HCT116 (cell line): ENCODE measurements around the gene DAPK1. TPM values are rescaled to one million over a fixed set of nuclear protein-coding genes. Genes with fewer than 3 reads are reported as not detected.

Experiments used
- ATAC-seq: fragments of 200-7000 bp; cut with Tn5 transposase; 2 replicates; pipeline ENCODE4 v1.9.1; 2020; ENCODE audit warnings: mild to moderate bottlenecking, moderate library complexity
- BruUV-seq: library from RNA; stranded (reverse); fragments of 400-500 nt; replicated peaks from 2 replicates; lab custom pipeline; 2021; lab: Mats Ljungman, UMichigan
- CTCF ChIA-PET: fragments of 300-600 bp; sonication (Branson Sonifier 250); formaldehyde crosslinking; loops from one replicate; lab custom pipeline; 2021; ENCODE audit warnings: antibody characterized with exemption; lab: Charles Lee
- POLR2A ChIA-PET: fragments of 300-600, 350-600 bp; sonication (Branson Sonifier 250); formaldehyde crosslinking; loops from one replicate; lab custom pipeline; 2021; ENCODE audit warnings: antibody characterized with exemption; lab: Charles Lee
- RAD21 ChIA-PET, 2 experiments: fragments of 300-600 bp; sonication (Branson Sonifier 250); formaldehyde crosslinking; loops; one replicate each; lab custom pipeline; 2023; ENCODE audit warnings: low total read pairs in 2 of 2; ENCODE audit not compliant: uncharacterized antibody in 2 of 2, unreplicated experiment in 2 of 2, low non-redundant PET in 1 of 2; lab: Charles Lee
- DNase-seq: peaks from one replicate; pipeline ENCODE4 v3.0.0-alpha.2; 2010; ENCODE audit warnings: low read depth, low spot score
- H2AFZ ChIP-seq: fragments of 200-600 bp; shearing (Covaris generic), sonication (generic); 2 replicates; pipeline ENCODE4 v1.6.1; 2017; ENCODE audit warnings: low read depth, mixed run types, mixed read lengths, antibody characterized with exemption, low read length; ENCODE audit not compliant: poor library complexity, severe bottlenecking
- H3K27ac ChIP-seq: 2 replicates; pipeline ENCODE4 v1.5.1; 2012; ENCODE audit warnings: low read depth, low read length
- H3K27me3 ChIP-seq: fragments of 200-600 bp; sonication (generic); 2 replicates; pipeline ENCODE4 v1.6.1; 2016; ENCODE audit warnings: mixed run types, low read length, mixed read lengths; ENCODE audit not compliant: insufficient read depth
- H3K36me3 ChIP-seq, 2 experiments: fragments of 200-500 bp in 1 of 2; fragments of 200-600 bp in 1 of 2; sonication (Bioruptor generic) in 1 of 2; sonication (generic) in 1 of 2; 2 replicates each; pipeline versions ENCODE4 v1.5.1 to v1.6.1; 2014 to 2016; ENCODE audit warnings: low read length in 2 of 2, inconsistent platforms in 1 of 2, mixed read lengths in 1 of 2, mixed run types in 1 of 2; ENCODE audit not compliant: insufficient read depth in 2 of 2, control insufficient read depth in 1 of 2
- H3K4me1 ChIP-seq, 2 experiments: fragments of 200-600 bp in 1 of 2; sonication (generic) in 1 of 2; 2 replicates each; pipeline versions ENCODE4 v1.5.1 to v1.6.1; 2012 to 2017; ENCODE audit warnings: low read length in 2 of 2, inconsistent platforms in 1 of 2, mild to moderate bottlenecking in 1 of 2, mixed read lengths in 1 of 2, mixed run types in 1 of 2, moderate library complexity in 1 of 2; ENCODE audit not compliant: insufficient read depth in 2 of 2, control insufficient read depth in 1 of 2
- H3K4me2 ChIP-seq: fragments of 200-600 bp; sonication (generic); 2 replicates; pipeline ENCODE4 v1.6.1; 2017; ENCODE audit warnings: mixed run types, low read length, mixed read lengths
- H3K4me3 ChIP-seq, 2 experiments: fragments of 200-600 bp in 1 of 2; sonication (generic) in 1 of 2; replicated peaks in 1 of 2; 2 replicates each; pipeline ENCODE4 v1.5.1; 2011 to 2016; ENCODE audit warnings: low read length in 2 of 2, control low read depth in 1 of 2, low read depth in 1 of 2, mild to moderate bottlenecking in 1 of 2, mixed read lengths in 1 of 2, mixed run types in 1 of 2
- H3K79me2 ChIP-seq: fragments of 200-600 bp; sonication (generic); 2 replicates; pipeline ENCODE4 v1.6.1; 2017; ENCODE audit warnings: mild to moderate bottlenecking, mixed run types, low read length, moderate library complexity, mixed read lengths; ENCODE audit not compliant: insufficient read depth
- H3K9ac ChIP-seq: fragments of 200-600 bp; sonication (generic); 2 replicates; pipeline ENCODE4 v1.6.1; 2016; ENCODE audit warnings: low read length, mixed read lengths
- H3K9me2 ChIP-seq: fragments of 200-600 bp; sonication (generic), shearing (Covaris generic); 2 replicates; pipeline ENCODE4 v1.6.1; 2017; ENCODE audit warnings: mixed run types, mild to moderate bottlenecking, moderate library complexity; ENCODE audit not compliant: insufficient read depth
- H3K9me3 ChIP-seq, 2 experiments: fragments of 200-500 bp in 1 of 2; fragments of 200-600 bp in 1 of 2; sonication (Bioruptor generic) in 1 of 2; sonication (generic) in 1 of 2; 2 replicates each; pipeline ENCODE4 v1.6.1; 2014 to 2017; ENCODE audit warnings: low read length in 2 of 2, mixed read lengths in 2 of 2, inconsistent platforms in 1 of 2, low read depth in 1 of 2, mild to moderate bottlenecking in 1 of 2, mixed run types in 1 of 2, moderate library complexity in 1 of 2; ENCODE audit not compliant: control insufficient read depth in 1 of 2, insufficient read depth in 1 of 2
- H4K20me1 ChIP-seq: fragments of 200-600 bp; sonication (generic), shearing (Covaris generic); 2 replicates; pipeline ENCODE4 v1.6.1; 2017; ENCODE audit warnings: mixed run types, mild to moderate bottlenecking, moderate library complexity; ENCODE audit not compliant: insufficient read depth
- ATF3 ChIP-seq: IDR thresholded peaks from 2 replicates; pipeline ENCODE4 v1.6.1; 2012
- CBX3 ChIP-seq: IDR thresholded peaks from 2 replicates; pipeline ENCODE4 v1.6.1; 2012; ENCODE audit warnings: low read depth
- CEBPB ChIP-seq: IDR thresholded peaks from 2 replicates; pipeline ENCODE4 v1.6.1; 2012; ENCODE audit warnings: low read depth
- CTCF ChIP-seq, 3 experiments: fragments of 200-600 bp in 1 of 3; sonication (generic) in 1 of 3; IDR thresholded peaks in 2 of 3; conservative IDR thresholded peaks in 1 of 3; 2 replicates each; pipeline ENCODE4 v1.5.1; 2012 to 2017; ENCODE audit warnings: low read depth in 2 of 3, low read length in 2 of 3, antibody characterized with exemption in 1 of 3, borderline replicate concordance in 1 of 3, control low read depth in 1 of 3, mild to moderate bottlenecking in 1 of 3, mixed read lengths in 1 of 3, mixed run types in 1 of 3, moderate library complexity in 1 of 3; ENCODE audit not compliant: insufficient read depth in 1 of 3
- EGR1 ChIP-seq: IDR thresholded peaks from 2 replicates; pipeline ENCODE4 v1.6.1; 2012; ENCODE audit warnings: low read depth
- EZH2 ChIP-seq: fragments of 200-600 bp; sonication (generic); IDR thresholded peaks from 2 replicates; pipeline ENCODE4 v1.6.1; 2017; ENCODE audit warnings: antibody characterized with exemption, mixed run types
- FOSL1 ChIP-seq: IDR thresholded peaks from 2 replicates; pipeline ENCODE4 v1.6.1; 2012; ENCODE audit warnings: low read depth
- JUND ChIP-seq: IDR thresholded peaks from 2 replicates; pipeline ENCODE4 v1.6.1; 2012
- MAX ChIP-seq: IDR thresholded peaks from 2 replicates; pipeline ENCODE4 v1.6.1; 2012
- POLR2A ChIP-seq: IDR thresholded peaks from 2 replicates; pipeline ENCODE4 v1.7.0; 2011; ENCODE audit warnings: borderline replicate concordance; ENCODE audit not compliant: insufficient read depth, insufficient read length; ENCODE audit errors: extremely low read depth
- POLR2AphosphoS5 ChIP-seq: IDR thresholded peaks from 2 replicates; pipeline ENCODE4 v1.6.1; 2011; ENCODE audit warnings: mild to moderate bottlenecking, low read depth, low read length, moderate library complexity
- RAD21 ChIP-seq: IDR thresholded peaks from 2 replicates; pipeline ENCODE4 v1.6.1; 2012; ENCODE audit warnings: low read depth, mild to moderate bottlenecking
- SIN3A ChIP-seq: IDR thresholded peaks from 2 replicates; pipeline ENCODE4 v1.6.1; 2012; ENCODE audit warnings: low read depth
- SP1 ChIP-seq: IDR thresholded peaks from 2 replicates; pipeline ENCODE4 v1.6.1; 2012; ENCODE audit warnings: low read depth
- SRF ChIP-seq: IDR thresholded peaks from 2 replicates; pipeline ENCODE4 v1.6.1; 2012; ENCODE audit warnings: low read depth
- TCF7L2 ChIP-seq: IDR thresholded peaks from 2 replicates; pipeline ENCODE4 v1.7.0; 2011; ENCODE audit warnings: borderline replicate concordance, inconsistent platforms; ENCODE audit not compliant: insufficient read depth, insufficient read length; ENCODE audit errors: extremely low read depth
- YY1 ChIP-seq: IDR thresholded peaks from 2 replicates; pipeline ENCODE4 v1.6.1; 2011; ENCODE audit warnings: low read length, low read depth, moderate library complexity, mild to moderate bottlenecking; ENCODE audit not compliant: insufficient replicate concordance; ENCODE audit errors: extremely low read depth
- ZBTB33 ChIP-seq: IDR thresholded peaks from 2 replicates; pipeline ENCODE4 v1.6.1; 2011; ENCODE audit warnings: mild to moderate bottlenecking, low read length, moderate library complexity; ENCODE audit not compliant: insufficient replicate concordance; ENCODE audit errors: extremely low read depth
- ZNF274 ChIP-seq: fragments of 200-500 bp; sonication (Bioruptor generic); IDR thresholded peaks from 2 replicates; pipeline ENCODE4 v1.6.1; 2014; ENCODE audit warnings: mild to moderate bottlenecking, low read depth, low read length, inconsistent platforms
- intact Hi-C: fragments of 100-400 bp; cut with micrococcal nuclease; formaldehyde crosslinking; loops from 2 replicates; pipeline ENCODE4 v1.10.0; 2022
- total RNA-seq: library from RNA; stranded (reverse); gene quantifications from one replicate; pipeline ENCODE4 v1.2.1, GENCODE V29; 2021; ENCODE audit not compliant: unreplicated experiment

DAPK1 gene
- total RNA-seq, 1 experiment from 2014 or later = 5.6 TPM

GRCh38 chr9:87604886-87605588, 107.4 kb downstream of the DAPK1 start:
- no peaks in the 10 kb centered on the region for H3K79me2 ChIP-seq
- H3K9ac ChIP-seq = no peak overlapping the region
- no peaks in the 10 kb centered on the region for H3K9me3 ChIP-seq
- POLR2A ChIA-PET = no interaction called here
- H3K4me3 ChIP-seq = no peak overlapping the region
- H3K27ac ChIP-seq = no peak overlapping the region
- no peaks in the 10 kb centered on the region for H3K27me3 ChIP-seq
- CTCF ChIA-PET = no interaction called here
- H3K4me1 ChIP-seq = peaks cover 0 to 11% of the 10 kb centered on the region in 2 experiments; a peak in 2 of 4 replicates
- no peak overlapping the region for H3K4me2 ChIP-seq
- BruUV-seq = no TSS peak
- DNase-seq = no peak
- intact Hi-C loops = no loop called here
- TF ChIP-seq CBX3 (no peak), YY1 (no peak), MAX (no peak), TCF7L2 (no peak), RAD21 (no peak), SRF (no peak), POLR2AphosphoS5 (no peak), JUND (no peak), EZH2 (no peak), SP1 (no peak), ATF3 (no peak), EGR1 (no peak), SIN3A (no peak), ZBTB33 (no peak), POLR2A (no peak), ZNF274 (no peak), FOSL1 (no peak), CEBPB (no peak), CTCF (IDR thresholded peaks at IDR 0.05 in 2 of 3, conservative IDR thresholded peaks at IDR 0.05 in 1 of 3; ENCODE audit: borderline replicate concordance in 1 of 3, insufficient read depth in 1 of 3, low read depth in 2 of 3, low read length in 2 of 3) (no peak)
- no peaks in the 10 kb centered on the region for H3K36me3 ChIP-seq
- ATAC-seq = no peak
- no peaks in the 10 kb centered on the region for H3K9me2 ChIP-seq
- no peak overlapping the region for H2AFZ ChIP-seq
- H4K20me1 ChIP-seq = no peaks in the 10 kb centered on the region
- RAD21 ChIA-PET = no interaction called here
